ENCODE measurements around the gene RAB3D.

Gene RAB3D

DNA sequence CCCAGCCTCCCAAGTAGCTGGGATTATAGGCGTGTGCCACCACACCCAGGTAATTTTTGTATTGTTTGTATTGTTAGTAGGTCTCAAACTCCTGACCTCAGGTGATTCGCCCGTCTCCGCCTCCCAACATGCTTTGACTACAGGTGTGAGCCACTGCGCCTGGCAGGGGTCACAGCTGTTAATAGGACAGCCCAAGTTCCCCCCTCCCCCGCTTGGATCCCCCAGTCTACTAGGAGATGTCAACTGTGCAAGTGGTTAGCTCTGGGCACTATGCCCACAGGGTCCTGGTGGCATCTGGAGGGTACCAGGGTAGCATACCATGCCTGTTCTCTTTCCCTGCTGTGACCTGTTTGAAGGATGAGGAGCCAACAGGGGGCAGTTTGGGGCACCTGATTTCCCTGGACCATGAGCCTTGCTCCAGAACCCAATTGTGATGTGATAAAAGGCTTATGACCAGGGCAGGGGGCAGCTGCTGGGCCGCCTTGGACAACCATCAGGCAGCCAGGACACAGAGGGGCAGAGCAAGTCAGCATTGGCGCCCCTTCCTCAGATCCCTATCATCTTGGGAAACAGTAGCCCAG lies 43.7 kb downstream of the RAB3D start, which contains the start of gene TSPAN16:
Gene TSPAN16 (plus strand): TSS at position 496 of the 581 bp plus-strand sequence. CDS start 138 bp downstream, outside the sequence.
- DNase-seq: no peak

- no peak for DNase-seq
Measured at GRCh38 chr19:11295180-11295579, 44.3 kb downstream of the RAB3D start.

DNA sequence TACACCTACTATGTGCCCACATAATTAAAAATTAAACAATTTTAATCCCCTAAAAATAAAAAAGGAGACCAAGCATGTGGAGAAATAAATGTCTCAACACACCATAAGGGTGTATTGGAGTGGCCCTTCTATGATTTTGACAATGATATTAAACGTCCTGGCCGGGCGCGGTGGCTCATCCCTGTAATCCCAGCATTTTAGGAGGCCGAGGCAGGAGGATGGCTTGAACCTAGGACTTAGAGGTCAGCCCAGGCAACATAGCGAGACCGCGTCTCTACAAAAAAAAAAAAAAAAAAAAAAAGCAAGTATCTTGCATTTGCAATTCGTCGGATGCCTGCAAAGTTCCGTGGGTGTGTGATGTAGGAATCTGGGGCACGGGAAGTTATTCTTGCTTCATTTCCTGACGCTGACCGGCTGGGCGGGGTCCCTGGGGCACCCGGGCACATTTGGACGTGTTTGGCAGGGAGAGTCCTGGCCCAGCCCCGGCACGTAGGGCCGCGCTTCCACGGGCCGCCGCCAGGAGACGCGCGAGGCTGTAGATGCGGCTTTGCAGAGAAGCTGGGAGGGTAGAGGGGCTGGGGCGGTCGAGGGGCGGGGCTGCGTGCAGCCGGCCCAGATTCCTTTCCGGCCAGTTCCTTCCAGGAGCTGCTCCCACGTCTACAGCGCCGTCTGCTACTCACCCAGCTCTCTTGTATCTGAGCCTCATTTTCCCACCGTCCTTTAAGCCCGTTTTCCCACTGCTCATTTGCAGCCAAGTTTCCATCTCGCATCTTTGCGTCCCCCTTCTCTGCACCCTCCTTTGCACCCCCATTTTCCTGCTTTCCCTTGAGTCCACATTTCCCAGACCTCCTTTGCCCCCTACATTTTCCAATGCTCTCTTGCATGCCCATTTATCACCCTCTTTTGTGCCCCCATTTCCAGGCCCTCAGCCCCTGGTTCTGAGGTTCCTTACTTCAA lies 45.7 kb downstream of the RAB3D start:
- DNase-seq: peak; percentile 89

GRCh38 chr19:11291991-11292390 lies 47.5 kb downstream of the RAB3D start:
- no peak for DNase-seq

GRCh38 chr19:11291415-11291814 lies 48.0 kb downstream of the RAB3D start:
- no peak for DNase-seq

DNA sequence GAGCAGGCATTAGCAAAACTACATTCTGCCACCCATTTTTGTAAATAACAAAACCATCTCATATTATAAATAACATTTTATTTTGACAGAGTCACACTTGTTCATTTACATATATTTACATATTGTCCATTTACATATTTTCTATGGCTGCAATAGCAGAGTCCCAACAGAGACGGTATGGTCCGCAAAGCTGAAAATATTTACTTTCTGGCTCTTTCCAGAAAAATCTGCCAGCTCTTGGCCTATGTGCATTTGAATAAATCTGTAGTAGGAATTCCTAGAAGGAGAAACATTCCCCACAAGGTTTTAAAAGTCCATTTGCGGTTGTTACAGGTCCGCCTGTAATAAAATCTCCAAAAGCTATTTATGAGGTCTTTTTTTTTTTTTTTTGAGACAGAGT lies 49.2 kb downstream of the RAB3D start:
- DNase-seq: no peak

DNA sequence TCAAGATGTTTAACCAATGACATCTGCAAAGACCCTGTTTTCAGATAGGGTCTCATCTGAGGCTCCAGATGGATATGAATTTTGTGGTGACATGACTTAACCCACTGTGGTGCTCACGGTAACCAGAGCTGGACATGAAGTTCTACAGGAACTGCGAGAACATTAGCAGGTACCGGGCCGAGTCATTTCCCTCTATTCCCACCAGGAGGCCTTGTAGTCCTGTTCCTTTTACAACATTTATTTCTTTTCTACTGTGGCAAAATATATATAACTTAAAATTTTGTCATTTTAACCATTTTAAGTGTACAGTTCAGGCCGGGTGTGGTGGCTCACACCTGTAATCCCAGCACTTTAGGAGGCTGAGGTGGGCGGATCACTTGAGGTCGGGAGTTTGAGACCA lies 51.1 kb downstream of the RAB3D start:
- DNase-seq: no peak

DNA sequence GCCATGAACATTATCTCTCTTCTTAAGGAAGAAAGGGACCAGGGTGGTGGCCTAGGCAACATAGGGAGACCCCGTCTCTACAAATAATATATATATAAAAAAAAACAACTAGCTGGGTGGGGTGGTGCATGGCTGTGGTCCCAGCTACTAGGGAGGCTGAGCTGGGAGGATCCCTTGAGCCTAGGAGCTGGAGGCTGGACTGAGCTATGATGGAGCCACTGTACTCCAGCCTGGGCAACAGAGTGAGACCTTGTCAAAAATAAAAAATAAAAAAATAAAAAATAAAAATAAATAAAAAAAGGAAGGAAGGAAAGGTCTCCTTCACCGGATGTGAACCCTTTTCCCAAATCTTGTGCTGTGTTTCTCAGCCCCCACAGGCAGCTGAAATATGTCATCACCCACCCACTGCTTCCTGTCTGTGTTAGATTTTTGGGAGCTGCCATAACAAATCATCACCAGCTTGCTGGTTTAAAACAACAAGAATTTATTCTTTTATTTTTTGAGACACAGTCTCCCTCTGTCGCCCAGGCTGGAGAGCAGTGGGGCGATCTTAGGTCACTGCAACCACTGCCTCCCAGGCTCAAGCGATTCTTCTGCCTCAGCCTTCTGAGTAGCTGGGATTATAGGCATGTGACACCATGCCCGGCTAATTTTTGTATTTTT lies 53.0 kb downstream of the RAB3D start:
- no peak for DNase-seq

DNA sequence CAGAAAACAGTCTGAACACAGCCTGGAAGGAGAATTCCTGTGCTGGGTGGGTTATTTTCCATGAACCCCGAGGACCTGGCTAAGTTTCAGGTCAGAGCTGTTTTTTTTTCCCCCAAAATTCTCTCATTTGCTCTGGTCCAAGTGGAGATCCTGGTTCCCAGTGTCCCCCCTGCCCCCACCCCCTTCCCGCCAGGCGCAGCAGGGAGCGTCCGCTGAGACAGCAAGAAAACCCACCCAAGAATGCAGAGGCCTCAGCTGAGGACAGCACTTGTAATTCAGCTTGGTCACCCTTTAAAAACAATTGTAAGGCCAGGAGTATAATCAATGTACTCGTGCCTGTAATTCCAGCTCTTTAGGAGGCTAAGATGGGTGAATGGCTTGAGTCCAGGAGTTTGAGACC lies 54.9 kb downstream of the RAB3D start:
- DNase-seq: no peak

- no peak for DNase-seq
Measured at GRCh38 chr19:11281356-11282049, 58.0 kb downstream of the RAB3D start.

GRCh38 chr19:11279505-11280236 lies 59.8 kb downstream of the RAB3D start:
- DNase-seq: no peak

DNA sequence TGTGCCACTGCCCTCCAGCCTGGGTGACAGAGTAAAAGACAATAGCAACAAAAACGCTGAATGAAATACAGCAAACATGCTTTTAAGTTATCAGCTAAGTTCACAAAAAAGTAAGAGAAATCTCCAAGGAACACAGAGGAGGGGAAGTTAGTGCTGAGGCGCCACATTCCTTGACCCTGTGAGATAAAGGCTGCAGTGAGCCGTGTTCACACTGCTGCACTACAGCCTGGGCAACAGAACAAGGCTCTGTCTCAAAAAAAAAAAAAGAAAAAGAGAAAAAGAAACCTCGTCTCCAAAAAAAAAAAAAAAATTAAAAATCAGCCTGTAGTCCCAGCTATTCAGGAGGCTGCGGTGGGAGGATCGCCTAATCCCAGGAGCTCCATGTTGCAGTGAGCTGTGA lies 60.8 kb downstream of the RAB3D start:
- no peak for DNase-seq

- no peak for DNase-seq
Measured at GRCh38 chr19:11274533-11275086, 64.8 kb downstream of the RAB3D start.

DNA sequence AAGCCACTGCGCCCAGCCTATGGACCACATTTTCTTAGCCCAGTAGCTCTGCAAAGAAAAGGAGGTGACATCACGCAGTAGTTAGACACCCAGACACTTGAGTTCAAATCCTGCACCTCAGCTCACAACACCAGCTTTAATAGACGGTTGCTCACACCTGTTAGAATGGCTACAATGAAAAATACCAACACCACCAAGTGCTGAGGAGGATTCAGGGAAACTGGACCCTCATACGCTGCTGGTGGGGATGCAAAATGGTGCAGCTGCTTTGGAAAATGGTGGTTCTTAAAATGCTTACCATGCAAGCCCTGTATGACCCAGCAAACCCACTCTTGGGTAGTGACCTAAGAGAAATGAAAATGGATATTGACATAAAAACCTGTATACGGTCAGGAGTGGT lies 65.5 kb downstream of the RAB3D start:
- DNase-seq: no peak

DNA sequence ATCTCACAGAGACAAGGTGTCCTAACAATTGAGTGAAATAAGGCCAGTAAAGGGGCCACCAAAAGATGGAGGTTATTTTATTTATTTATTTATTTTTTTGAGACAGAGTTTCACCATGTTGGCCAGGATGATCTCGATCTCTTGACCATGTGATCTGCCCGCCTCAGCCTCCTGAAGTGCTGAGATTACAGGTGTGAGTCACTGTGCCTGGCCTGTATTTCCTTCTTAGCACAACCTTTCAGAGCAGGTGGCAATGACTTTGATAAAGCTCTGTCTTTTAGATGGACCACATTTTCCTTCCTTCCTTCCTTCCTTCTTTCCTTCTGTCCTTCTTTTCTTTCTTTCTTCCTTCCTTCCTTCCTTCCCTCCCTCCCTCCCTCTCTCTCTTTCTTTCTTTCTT lies 66.2 kb downstream of the RAB3D start:
- DNase-seq: no peak

Measured in right kidney (tissue), 1 donor.